Cortex of kidney (tissue), 1 donor: Measurements from ENCODE around the gene CYB561A3.

Source experiments
- DNase-seq: peaks from one replicate; lab custom pipeline; 2025; lab: John Stamatoyannopoulos, UW

The CYB561A3 gene

DNA sequence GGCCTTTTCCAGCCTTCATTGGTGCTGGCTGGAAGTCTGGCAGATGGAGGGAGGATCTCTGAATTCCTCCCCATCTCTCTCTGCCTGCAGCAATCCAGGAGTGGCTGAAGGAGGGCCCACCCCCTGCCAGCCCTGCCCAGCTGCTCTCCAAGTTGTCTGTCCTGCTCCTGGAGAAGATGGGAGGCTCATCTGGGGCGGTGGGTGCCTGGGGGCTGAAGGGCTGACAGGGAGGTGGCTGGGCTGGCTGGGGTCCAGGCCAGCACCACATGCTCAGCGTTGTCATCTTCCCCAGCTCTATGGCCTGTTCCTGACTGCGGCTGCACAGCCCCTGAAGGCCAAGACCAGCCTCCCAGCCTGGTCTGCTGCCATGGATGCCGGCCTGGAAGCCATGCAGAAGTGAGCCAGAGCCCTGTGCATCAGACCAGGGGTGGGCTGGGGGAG lies 16.5 kb downstream of the CYB561A3 start:
- DNase-seq, result no peak

DNA sequence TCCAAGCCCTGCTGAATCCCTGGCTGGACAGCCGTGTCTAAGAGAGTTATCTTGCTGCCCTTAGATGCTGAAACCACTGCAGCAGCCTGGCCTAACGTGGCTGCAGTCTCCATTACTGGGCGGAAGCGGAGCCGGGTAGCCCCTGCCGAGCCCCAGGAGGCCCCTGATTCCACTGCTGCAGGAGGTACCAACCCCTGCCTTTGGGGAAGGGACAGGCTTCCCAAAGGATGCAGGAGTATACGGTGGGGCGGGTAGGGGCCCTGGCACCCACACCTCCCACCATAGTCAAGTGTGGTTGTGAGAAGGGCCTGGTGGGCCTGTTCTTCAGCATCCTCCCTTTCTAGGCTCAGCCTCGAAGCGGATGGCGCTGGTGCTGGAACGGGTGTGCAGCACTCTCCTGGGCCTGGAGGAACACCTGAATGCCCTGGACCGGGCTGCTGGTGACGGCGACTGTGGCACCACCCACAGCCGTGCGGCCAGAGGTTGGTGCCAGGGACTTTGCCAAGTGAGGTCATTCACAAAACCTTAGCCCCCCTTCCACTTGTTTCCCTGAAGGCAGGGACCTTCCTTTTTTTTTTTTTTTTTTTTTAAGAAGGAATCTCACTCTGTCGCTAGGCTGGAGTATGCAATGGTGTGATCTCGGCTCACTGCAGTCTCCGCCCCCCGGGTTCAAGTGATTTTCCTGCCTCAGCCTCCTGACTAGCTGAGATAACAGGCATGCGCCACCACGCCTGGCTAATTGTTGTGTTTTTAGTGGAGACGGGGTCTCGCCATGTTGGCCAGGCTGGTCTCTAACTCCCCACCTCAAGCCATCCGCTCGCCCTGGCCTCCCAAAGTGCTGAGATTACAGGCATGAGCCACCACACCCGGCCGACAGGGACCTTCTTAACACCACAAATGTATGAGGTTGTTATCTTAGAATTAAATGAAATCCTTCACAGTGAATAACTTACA lies 17.6 kb downstream of the CYB561A3 start:
- no peak for DNase-seq

DNA sequence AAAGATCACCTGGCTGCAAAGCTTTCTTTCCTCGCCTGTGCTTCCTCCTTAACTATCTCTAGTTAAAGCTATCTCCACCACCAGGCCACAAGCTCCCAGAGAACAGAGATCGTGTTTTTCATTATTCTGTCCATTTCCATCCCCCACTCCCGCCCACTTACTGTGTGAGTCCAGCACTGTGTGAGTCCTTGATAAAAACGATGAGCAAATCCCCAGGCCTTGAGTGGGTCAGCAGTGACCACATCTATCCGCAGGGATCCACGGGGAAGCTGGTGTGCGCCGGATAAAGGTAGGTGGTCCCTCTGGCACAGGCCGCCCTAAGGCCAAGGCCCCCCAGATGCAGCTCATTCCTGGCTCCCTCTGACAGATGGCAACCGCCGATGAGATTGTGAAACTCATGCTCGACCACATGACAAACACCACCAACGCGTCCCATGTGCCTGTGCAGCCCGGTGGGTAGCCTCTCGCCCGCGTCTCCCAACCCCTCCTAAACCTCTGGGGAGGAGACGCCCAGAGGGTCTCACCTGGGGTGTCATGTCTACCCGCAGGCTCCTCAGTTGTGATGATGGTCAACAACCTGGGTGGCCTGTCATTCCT lies 19.4 kb downstream of the CYB561A3 start:
- DNase-seq, result no peak

DNA sequence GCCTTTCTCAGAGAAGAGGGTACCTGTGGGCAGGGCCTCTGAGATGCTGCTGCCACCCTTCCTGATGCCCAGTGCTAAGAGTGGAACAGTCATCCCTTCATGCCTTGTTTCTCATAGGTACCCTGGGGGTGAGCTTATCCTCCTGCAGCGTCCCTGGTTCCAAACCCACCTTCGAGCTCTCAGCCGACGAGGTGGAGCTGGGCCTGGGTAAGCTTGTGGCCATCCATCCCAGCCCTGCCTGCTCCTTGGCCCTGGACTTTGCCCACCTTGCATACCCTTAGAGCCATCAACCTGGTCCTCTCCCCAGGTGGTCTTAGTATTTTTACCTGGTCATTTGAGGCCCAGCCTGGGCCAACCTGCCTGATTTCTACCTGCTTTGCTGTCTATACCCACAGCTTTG lies 20.0 kb downstream of the CYB561A3 start:
- no peak for DNase-seq

DNA sequence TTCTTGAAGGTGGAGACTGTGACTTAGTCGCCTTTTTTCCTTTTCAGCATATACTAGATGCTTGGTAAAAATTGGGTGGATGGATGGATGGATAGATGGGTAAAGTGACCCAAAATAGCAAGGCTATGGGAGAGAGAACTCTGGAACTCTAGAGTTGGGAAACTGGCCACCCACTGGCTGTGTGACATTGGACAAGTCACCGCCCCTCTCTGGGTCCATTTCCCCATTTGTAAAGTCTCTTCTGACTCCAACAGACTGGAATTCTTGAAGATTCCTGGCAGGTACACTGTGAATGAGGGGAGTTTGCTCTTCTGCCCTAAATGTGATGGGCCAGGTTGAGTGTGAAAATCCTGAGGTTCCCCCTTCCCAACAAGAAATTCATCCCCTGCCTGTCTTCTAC lies 20.7 kb downstream of the CYB561A3 start:
- no peak for DNase-seq

DNA sequence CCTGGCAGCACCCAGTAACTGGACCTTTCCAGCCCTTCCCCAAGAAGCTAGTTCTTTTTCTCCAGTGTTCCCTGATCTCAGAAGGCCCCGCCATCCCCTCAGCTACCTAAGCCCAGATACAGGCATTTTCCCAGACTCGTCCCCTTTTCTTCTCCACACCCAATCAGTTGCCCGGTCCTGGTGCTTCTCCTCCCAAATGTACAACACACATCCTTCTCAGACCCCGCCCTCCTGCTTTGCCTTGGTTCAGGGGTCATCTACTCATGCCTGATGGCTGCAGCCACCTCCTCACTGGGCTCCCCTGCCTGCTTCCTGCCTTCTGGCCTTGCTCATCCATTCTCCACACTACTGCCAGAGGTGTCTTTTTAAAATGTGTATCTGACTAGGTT lies 22.2 kb downstream of the CYB561A3 start:
- no peak for DNase-seq

DNA sequence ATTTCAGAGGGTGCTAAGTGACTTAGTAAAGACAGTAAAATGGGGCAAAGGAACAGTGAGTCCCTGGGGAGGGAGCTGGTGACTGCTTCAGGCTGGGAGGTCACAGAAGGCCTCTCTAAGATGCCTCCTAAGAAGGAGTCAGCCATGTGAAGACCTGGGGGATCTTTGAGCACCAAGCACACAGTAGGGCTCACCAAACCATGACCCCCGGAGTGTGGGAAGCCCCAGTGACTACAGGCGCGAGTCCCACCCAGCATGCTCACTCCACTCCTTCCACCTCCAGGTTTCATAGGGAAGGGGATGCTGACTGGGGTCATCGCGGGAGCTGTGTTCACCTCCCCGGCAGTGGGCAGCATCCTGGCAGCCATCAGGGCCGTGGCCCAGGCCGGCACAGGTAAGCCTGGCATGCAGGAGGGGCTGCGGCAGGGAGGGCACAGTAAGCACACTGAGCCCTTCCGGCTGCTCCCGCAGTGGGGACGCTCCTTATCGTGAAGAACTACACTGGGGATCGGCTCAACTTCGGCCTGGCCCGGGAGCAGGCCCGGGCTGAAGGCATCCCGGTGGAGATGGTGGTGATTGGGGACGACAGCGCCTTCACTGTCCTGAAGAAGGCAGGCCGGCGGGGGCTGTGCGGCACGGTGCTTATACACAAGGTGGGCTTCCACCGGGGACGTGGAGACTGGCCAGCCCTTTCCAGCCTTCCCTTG lies 22.7 kb downstream of the CYB561A3 start:
- DNase-seq, result no peak

DNA sequence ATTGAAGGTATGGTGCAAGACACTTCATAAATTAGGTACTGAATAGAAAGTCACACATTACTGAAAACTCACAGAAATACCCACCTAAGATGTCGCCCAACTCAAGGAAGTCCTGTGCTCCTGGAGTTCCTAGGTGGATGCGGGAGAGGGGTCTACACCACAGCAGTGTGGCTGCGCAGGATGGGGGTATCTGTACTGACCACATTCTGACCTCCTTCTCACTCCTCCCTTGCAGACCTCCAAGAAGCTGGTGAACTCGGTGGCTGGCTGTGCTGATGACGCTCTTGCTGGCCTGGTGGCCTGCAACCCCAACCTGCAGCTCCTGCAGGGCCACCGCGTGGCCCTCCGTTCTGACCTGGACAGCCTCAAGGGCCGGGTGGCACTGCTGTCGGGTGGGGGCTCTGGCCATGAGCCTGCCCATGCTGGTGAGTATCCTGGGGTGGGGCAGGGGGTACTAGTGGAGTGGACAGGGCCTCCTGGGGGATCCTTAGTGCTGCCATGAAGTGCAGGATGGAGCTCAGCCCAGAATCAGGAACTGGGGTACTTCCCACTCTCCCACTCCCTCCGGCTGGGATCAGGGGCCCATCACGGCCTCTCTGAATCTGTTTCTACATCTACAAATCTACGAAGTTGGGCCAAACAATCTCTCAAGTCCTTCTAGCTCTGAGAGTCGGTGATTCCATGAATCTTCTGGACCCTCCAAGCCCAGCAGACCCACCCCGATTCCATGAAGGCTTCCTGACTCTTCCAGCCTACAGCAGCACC lies 23.8 kb downstream of the CYB561A3 start:
- DNase-seq, result no peak

DNA sequence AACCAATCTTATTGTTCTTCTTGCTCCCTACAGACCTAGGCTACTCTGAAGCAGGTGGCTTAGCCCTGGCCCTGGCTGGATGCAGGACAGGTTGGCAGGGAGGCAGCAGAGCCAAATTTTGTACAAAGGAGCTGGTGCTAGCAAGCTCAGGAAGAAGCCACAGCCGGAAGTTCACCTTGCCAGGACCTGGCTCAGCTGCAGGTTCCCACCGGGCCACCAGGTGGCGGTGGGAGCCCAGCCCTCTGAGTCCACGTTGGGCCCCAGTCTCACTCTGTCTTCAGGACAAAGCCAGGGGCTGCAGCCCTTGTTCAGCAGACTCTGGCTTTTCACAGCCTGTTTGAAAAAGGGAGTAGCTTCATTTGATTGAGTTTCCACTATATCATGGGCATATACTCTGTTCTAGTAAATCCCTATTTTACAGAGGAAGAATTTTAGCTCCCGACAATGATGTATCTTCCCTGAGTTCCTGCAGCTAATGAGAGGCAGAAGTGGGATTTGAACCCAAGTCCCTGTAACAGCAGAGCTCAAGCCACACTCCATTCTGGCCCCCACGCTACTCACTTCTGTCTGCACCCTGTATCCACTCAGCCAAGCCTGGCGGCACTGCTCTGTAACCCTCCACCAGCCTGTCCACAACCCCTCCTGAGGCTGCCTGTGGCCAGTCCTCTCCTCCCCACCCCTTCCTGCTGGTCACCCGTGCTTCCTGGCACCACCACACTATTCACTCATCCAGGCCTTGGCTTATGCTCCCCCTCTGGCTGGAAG lies 25.3 kb downstream of the CYB561A3 start:
- DNase-seq, result peak; percentile 61

DNA sequence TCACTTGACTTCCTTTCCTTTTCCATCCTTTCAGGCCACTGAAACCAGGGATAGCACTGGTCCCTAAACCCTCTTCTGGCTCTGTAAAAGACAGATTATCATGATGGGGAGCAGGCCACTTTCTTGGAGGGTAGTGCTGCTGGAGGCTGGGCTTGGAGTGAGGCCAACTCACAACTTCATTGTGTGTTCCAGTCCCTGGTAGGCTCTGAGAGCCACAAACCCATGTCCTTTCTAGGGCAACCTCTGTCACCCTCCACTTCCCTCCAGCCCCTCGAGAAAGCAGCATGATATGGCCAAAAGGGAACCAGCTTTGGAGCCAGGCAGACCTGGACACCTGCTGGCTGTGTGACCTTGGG lies 26.3 kb downstream of the CYB561A3 start:
- no peak for DNase-seq

DNA sequence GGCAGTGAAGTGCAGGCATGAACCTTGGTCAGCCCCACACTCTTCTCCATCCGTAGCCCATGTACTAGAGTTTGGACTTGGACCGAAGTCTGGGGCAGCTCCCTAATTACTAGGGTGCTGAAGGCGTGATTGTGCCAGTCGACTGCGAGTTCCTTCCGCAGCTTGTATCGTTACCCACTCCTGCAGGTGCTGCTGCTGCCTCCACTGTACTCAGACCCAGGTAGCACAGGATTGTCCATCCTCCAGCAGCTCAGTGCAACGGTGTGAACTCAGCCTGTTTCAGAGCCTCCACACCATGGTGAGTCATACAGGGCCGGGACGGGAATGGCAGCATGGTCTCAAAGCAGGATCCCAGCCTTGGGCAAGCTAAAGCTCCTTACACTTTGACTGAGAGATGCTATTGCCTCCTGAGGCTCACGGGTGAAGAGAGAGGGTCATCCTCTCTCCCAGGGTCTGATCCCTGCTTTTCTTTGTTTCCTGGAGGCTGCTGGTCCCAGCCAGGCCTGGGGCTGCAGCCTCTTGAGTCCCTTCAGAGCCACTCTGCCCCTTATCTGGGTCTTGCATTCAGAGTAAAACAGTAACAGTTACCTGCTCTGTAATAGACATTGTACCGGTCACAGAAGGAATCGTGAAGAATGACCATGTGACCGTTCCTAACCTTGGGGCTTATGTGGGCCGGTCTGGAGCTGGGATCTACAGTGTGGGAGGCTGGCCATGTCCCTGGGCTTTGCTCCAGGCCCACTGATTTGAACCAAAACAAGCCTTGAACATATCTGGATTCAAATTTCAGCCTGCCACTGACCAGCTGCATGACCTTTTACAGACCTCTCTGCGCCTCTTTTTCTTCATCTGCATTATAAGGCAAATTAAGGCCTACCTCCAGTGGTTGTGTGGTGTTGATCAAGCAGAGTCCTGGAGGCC lies 27.0 kb downstream of the CYB561A3 start:
- no peak for DNase-seq

DNA sequence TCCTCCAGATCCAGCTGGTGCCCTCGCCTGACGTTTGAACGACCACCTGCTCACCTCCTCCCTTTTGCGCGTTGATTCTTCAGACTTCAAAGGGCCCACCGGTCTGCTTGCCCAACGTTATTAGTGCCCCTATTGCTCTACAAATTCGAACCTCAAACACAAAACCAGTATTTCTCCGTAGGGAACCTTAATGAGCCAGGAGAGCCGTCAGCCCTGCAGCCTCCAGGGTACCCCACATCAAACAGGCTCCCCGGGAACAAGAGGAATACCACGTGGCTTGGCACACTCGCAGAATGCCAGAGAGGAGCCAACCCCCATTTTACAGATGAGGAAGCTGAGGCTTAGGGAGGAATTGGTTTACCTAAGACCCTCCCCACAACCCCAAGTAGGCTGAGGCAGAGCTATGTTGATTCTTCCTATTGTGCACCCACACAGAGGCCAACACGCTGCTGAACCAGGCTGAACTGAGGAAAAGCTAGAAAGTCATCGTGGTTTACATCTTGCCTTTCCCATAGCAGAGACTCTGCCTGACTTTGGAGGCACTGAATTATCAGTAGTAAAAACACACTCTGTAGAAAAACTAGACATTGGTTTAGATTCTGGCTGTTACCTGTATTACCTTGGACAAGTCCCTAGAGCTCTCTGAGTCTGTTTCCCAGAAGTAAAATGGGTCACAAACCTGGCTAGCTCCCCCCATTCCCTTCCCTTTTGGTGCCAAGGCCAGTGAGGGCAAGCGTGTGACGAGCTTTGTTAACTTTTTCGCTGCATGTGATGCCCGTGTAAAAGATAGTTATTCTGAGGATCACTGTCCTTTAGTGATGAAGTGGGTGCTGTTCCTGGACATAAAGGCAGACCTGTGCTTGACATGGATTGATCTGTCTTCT lies 27.9 kb downstream of the CYB561A3 start:
- DNase-seq, result no peak

DNA sequence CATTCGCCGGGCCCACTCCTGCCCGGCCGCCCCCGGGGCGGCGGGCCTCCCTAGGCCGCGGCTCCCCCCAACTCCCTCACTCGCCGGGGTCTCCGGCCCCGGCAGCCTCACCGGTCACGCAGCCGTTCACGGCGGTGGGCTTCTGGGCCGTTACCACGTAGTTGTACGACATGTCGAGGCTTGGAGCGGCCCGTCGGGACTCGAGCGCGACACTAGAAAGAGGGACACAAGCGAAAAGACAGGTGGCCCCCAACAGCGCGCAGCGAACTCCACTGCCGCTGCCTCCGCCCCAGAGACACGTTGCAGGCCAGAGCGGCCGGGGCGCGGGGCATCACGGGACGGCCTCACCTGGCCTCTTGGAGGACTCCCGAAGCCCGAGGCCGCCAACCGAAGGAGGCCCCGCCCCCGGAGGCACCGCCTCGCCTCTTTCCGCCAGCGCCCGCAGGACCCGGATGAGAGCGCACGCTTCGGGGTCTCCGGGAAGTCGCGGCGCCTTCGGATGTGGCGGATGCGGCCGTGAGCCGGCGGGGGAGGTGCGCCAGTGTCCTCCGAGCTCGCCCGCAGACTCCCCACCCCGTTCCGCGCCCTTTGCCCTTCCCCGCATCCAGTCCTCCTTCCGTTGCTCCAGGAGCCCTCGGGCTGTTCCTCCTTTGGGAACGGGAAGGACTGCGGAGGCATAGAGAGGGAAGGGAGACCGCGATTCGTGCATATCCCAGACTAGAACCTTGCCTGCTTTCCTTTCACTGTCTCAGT lies 28.7 kb downstream of the CYB561A3 start, which contains the start of the genes DDB1 and TKFC:
Gene DDB1 (minus strand): TSS at position 309 of the 753 bp plus-strand sequence. CDS start 137 bp downstream, at position 172.
Gene TKFC (plus strand): TSS at position 432 of the 753 bp plus-strand sequence. CDS start 1,501 bp downstream, outside the sequence.
- peak; percentile 82 for DNase-seq

DNA sequence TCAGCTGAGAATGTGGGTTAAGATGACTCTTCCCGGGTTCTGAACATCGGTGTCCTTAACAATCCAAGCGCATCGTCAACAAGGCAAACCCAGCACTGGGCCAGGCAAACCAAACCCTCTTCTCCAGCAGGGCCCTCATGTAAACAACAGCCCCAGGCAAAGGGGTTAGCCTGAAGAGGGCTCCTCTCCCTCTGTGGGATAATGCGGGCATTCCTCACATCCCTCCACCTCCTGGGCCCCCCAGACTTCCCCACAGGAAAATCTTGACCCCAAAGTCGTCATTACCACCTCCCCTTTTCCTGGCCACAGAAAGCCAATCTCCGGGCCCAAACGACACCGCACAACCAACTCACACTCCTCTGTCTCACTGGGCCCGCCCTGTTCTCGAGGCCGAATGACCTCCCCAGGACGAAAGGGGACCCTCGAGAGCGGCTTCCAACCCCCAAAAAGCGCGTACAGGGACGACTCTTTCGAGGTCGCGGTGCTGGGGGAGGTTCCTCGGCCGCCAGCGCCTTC lies 29.3 kb downstream of the CYB561A3 start:
- no peak for DNase-seq

DNA sequence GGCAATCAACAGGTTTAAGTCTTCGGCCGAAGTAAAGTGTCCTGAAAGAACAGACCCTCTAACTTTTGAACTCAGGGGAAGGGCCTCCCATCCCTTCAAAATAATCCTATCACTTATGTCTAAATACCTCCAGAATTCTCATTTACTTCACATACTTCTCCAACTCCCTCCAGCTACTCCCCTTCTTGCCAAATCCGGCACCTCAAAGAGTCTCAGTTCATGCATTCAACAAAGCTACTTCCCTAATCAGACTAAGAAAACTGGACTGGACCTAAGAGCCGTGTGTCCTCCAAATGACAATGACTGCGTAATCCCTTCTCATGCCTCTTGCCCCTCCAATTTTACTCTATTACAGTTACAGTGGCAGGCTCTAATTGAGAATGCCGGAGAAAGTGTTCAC lies 30.0 kb downstream of the CYB561A3 start:
- DNase-seq, result no peak

DNA sequence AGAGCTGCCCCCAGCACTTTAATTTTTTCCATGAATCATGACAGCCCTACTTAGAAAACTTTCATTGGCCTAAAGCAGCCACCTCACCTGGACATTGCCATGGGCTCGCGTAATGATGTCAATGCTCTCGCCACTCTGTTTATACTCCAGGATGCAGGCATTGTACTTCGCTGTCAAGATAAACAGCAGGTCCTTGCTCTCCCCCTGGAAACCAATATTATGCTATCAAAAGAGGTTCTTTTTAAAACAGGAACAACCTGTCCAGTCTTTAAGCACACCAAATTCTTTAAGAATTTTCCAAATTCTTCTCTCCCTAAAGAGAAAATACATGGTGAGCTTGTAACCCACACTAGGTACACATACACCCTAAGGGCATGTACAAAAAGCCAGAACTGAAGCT lies 31.8 kb downstream of the CYB561A3 start:
- DNase-seq, result no peak

DNA sequence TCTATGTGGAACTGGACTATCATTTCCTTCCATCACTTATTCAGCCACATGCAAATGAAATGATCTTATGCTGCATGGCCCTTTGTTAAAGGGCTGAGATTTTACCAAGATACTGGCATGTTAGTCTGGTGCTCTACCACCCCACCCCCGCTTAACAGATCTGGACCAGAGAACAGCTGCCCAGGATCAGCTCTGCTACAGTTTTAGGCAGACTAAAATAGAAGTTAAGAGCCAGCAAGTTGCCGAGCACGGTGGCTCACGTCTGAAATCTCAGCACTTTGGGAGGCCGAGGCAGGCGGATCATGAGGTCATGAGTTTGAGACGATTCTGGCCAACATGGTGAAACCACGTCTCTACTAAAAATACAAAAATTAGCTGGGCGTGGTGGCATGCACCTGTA lies 33.3 kb downstream of the CYB561A3 start:
- DNase-seq, result no peak

DNA sequence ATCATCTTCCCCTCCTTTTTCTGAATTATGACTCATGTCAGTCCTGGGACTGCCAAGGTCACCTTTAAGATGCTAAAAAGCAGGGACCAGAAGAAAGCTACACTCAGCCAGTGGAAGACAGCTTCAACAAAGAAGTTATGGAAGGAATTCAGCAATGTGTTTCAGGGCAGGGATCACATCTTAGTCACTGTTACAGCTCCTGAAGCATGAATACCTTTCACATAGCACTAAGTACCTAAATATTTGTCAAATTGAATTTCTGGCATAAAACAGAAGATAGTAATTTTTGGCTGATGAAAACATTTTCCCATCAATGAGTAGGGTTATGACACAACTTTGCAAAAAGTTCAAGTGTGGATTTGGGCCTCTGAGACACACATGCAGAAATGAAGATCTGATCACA lies 34.0 kb downstream of the CYB561A3 start:
- DNase-seq, result no peak
